H9 (cell line): ENCODE measurements around the gene FAM43A. TPM values are rescaled to one million over a fixed set of nuclear protein-coding genes. Genes with fewer than 3 reads are reported as not detected.

ENCODE experiments used
- DNase-seq: peaks from one replicate; pipeline ENCODE4 v3.0.0-alpha.2; 2017
- H2AFZ ChIP-seq: one replicate; pipeline ENCODE4 v1.6.1; 2013; ENCODE audit warnings: mild to moderate bottlenecking, low read length, control low read depth, moderate library complexity
- H2AK5ac ChIP-seq: 2 replicates; pipeline ENCODE4 v1.6.1; 2013; ENCODE audit warnings: low read length, control low read depth, mixed read lengths; ENCODE audit not compliant: insufficient read length
- H2BK120ac ChIP-seq: one replicate; pipeline ENCODE4 v1.6.1; 2013; ENCODE audit warnings: low read depth, mild to moderate bottlenecking, low read length, control low read depth, inconsistent platforms; ENCODE audit not compliant: poor library complexity, severe bottlenecking
- H2BK12ac ChIP-seq: 2 replicates; pipeline ENCODE4 v1.6.1; 2013; ENCODE audit warnings: low read length, control low read depth, mixed read lengths, low read depth; ENCODE audit not compliant: insufficient read length
- H2BK15ac ChIP-seq: 2 replicates; pipeline ENCODE4 v1.6.1; 2013; ENCODE audit warnings: low read depth, low read length, control low read depth
- H2BK20ac ChIP-seq: one replicate; pipeline ENCODE4 v1.6.1; 2013; ENCODE audit warnings: low read depth, mild to moderate bottlenecking, low read length, control low read depth, inconsistent platforms; ENCODE audit not compliant: poor library complexity, severe bottlenecking
- H2BK5ac ChIP-seq: 2 replicates; pipeline ENCODE4 v1.6.1; 2013; ENCODE audit warnings: low read length, control low read depth, mixed read lengths; ENCODE audit not compliant: insufficient read length
- H3K14ac ChIP-seq: 2 replicates; pipeline ENCODE4 v1.6.1; 2013; ENCODE audit warnings: low read length, control low read depth; ENCODE audit not compliant: insufficient read depth
- H3K18ac ChIP-seq: 2 replicates; pipeline ENCODE4 v1.6.1; 2013; ENCODE audit warnings: low read depth, mild to moderate bottlenecking, mixed read lengths, low read length, control low read depth; ENCODE audit not compliant: insufficient read length
- H3K23ac ChIP-seq: 2 replicates; pipeline ENCODE4 v1.6.1; 2013; ENCODE audit warnings: low read length, control low read depth, mixed read lengths, low read depth; ENCODE audit not compliant: insufficient read length
- H3K23me2 ChIP-seq: 2 replicates; pipeline ENCODE4 v1.6.1; 2013; ENCODE audit warnings: low read depth, mild to moderate bottlenecking, mixed read lengths, low read length, control low read depth; ENCODE audit not compliant: insufficient read length, poor library complexity, severe bottlenecking
- H3K27ac ChIP-seq: 2 replicates; pipeline ENCODE4 v1.5.1; 2013; ENCODE audit warnings: low read length, control low read depth, mixed read lengths, low read depth; ENCODE audit not compliant: insufficient read length
- H3K27me3 ChIP-seq: 2 replicates; pipeline ENCODE4 v1.6.1; 2013; ENCODE audit warnings: low read length, control low read depth, inconsistent platforms; ENCODE audit not compliant: insufficient read depth
- H3K4ac ChIP-seq: 2 replicates; pipeline ENCODE4 v1.6.1; 2013; ENCODE audit warnings: low read depth, mild to moderate bottlenecking, control low read depth, inconsistent platforms, low read length, moderate library complexity
- H3K4me1 ChIP-seq: 2 replicates; pipeline ENCODE4 v1.6.1; 2013; ENCODE audit warnings: low read length, control low read depth, inconsistent platforms; ENCODE audit not compliant: insufficient read depth
- H3K4me2 ChIP-seq: 2 replicates; pipeline ENCODE4 v1.6.1; 2013; ENCODE audit warnings: low read length, control low read depth, mixed read lengths; ENCODE audit not compliant: insufficient read length, insufficient read depth
- H3K56ac ChIP-seq: 2 replicates; pipeline ENCODE4 v1.6.1; 2013; ENCODE audit warnings: low read depth, mild to moderate bottlenecking, mixed read lengths, low read length, control low read depth; ENCODE audit not compliant: insufficient read length
- H3K79me1 ChIP-seq: 2 replicates; pipeline ENCODE4 v1.6.1; 2013; ENCODE audit warnings: low read depth, mild to moderate bottlenecking, moderate library complexity, low read length, control low read depth, inconsistent platforms; ENCODE audit not compliant: insufficient read depth, poor library complexity, severe bottlenecking
- H3K79me2 ChIP-seq: 2 replicates; pipeline ENCODE4 v1.6.1; 2013; ENCODE audit warnings: low read length, control low read depth, inconsistent platforms; ENCODE audit not compliant: insufficient read depth
- H3K9ac ChIP-seq: 2 replicates; pipeline ENCODE4 v1.6.1; 2013; ENCODE audit warnings: low read length, control low read depth, mixed read lengths; ENCODE audit not compliant: insufficient read length; ENCODE audit errors: extremely low read depth
- H3K9me3 ChIP-seq: one replicate; pipeline ENCODE4 v1.6.1; 2013; ENCODE audit warnings: low read depth, low read length, inconsistent platforms; ENCODE audit not compliant: control insufficient read depth
- H3T11ph ChIP-seq: one replicate; pipeline ENCODE4 v1.6.1; 2013; ENCODE audit warnings: mild to moderate bottlenecking, low read length, control low read depth, inconsistent platforms
- H4K20me1 ChIP-seq: one replicate; pipeline ENCODE4 v1.6.1; 2013; ENCODE audit not compliant: control insufficient read depth, insufficient read length, insufficient read depth
- H4K5ac ChIP-seq: 2 replicates; pipeline ENCODE4 v1.6.1; 2013; ENCODE audit warnings: low read depth, mild to moderate bottlenecking, mixed read lengths, low read length, control low read depth; ENCODE audit not compliant: insufficient read length
- H4K8ac ChIP-seq: replicated peaks from 2 replicates; pipeline ENCODE4 v1.6.1; 2013; ENCODE audit warnings: low read length, control low read depth, mixed read lengths, low read depth; ENCODE audit not compliant: insufficient read length
- H4K91ac ChIP-seq: 2 replicates; pipeline ENCODE4 v1.6.1; 2013; ENCODE audit warnings: low read depth, mild to moderate bottlenecking, moderate library complexity, mixed read lengths, low read length, control low read depth; ENCODE audit not compliant: insufficient read length
- H3K27ac Mint-ChIP-seq, 3 experiments: 2 replicates in 2 of 3; 3 replicates in 1 of 3; pipeline ENCODE4 v1.8.0; 2020 to 2021; ENCODE audit warnings: mixed read lengths in 3 of 3, mild to moderate bottlenecking in 1 of 3, moderate library complexity in 1 of 3
- H3K27me3 Mint-ChIP-seq: 2 replicates; pipeline ENCODE4 v1.8.0; 2021; ENCODE audit warnings: low read depth, mild to moderate bottlenecking, moderate library complexity, mixed read lengths
- H3K36me3 Mint-ChIP-seq, 3 experiments: 2 replicates in 2 of 3; 3 replicates in 1 of 3; pipeline ENCODE4 v1.8.0; 2020 to 2021; ENCODE audit warnings: low read depth in 3 of 3, mixed read lengths in 3 of 3; ENCODE audit not compliant: insufficient read depth in 1 of 3
- H3K4me1 Mint-ChIP-seq, 2 experiments: 2 replicates each; pipeline ENCODE4 v1.8.0; 2020; ENCODE audit warnings: mixed read lengths in 2 of 2
- H3K4me3 Mint-ChIP-seq, 2 experiments: 2 replicates in 1 of 2; 3 replicates in 1 of 2; pipeline ENCODE4 v1.8.0; 2020 to 2021; ENCODE audit warnings: mild to moderate bottlenecking in 2 of 2, mixed read lengths in 2 of 2, moderate library complexity in 1 of 2
- H3K9me3 Mint-ChIP-seq, 2 experiments: 2 replicates in 1 of 2; 3 replicates in 1 of 2; pipeline ENCODE4 v1.8.0; 2020; ENCODE audit warnings: mild to moderate bottlenecking in 2 of 2, mixed read lengths in 2 of 2, moderate library complexity in 1 of 2
- WGBS: extraction: QIAGEN DNeasy Blood & Tissue Kit; methylation state at CpG from one replicate; pipeline ENCODE4 v1.1.7; 2013; ENCODE audit warnings: missing lambda C conversion rate, low lambda C conversion rate, mixed read lengths; ENCODE audit not compliant: insufficient read length; ENCODE audit errors: extremely low coverage; 5-methylcytosine and 5-hydroxymethylcytosine counted together
- total RNA-seq: library from RNA; stranded (reverse); gene quantifications from 2 replicates; pipeline ENCODE4 v1.2.1, GENCODE V29; 2021
- TF ChIP-seq, protein P1 (sequence below): fragments of 200-600 bp; sonication (generic); conservative IDR thresholded peaks from 3 replicates; pipeline ENCODE4 v1.8.0; 2021; ENCODE audit warnings: antibody characterized with exemption, mild to moderate bottlenecking

Gene FAM43A
- total RNA-seq, 1 experiment from 2014 or later, result 2.7 TPM

DNA sequence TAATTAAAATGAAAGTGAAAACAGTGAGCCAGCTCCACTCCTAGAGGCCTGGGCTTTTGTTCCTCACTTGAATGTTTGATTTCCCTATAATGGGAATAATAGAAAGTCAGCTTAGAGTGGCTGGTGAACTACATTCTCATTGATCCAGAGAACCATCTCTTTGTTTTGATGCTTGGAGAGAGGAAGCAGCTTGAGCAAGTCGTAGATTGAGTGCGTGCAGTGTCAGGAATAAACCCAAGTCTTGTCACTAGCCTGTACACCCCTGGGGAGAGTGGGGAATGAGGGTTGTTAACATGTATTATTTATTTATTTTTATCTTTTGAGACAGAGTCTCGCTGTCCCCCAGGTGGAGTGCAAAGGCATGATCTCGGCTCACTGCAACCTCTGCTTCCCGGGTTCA lies 12.8 kb upstream of the FAM43A start:
- no peak overlapping the region for H2BK120ac ChIP-seq
- no peak overlapping the region for H4K91ac ChIP-seq
- H4K20me1 ChIP-seq, result no peaks in the 10 kb centered on the region
- H2AK5ac ChIP-seq, result no peak overlapping the region
- no peak overlapping the region for H3K4ac ChIP-seq
- Mint-ChIP-seq H3K27ac (no peak overlapping the region), H3K27me3 (peaks cover 40% of the 10 kb centered on the region), H3K4me3 (peak overlapping the region; percentile 98 to 99), H3K4me1 (peaks cover 9 to 13% of the 10 kb centered on the region in 2 experiments), H3K9me3 (no peaks in the 10 kb centered on the region), H3K36me3 (peaks cover 3 to 16% (median 16%) of the 10 kb centered on the region in 3 experiments; a peak in 6 of 7 replicates)
- H3K23me2 ChIP-seq, result peaks cover 7% of the 10 kb centered on the region
- no peak overlapping the region for H4K5ac ChIP-seq
- no peak overlapping the region for H2AFZ ChIP-seq
- no peak overlapping the region for H2BK12ac ChIP-seq
- no peaks in the 10 kb centered on the region for H3K9me3 ChIP-seq
- H3K27me3 ChIP-seq, result no peaks in the 10 kb centered on the region
- peak overlapping the region; percentile 31 for H3K9ac ChIP-seq
- H2BK5ac ChIP-seq, result no peak overlapping the region
- no peak overlapping the region for H3K27ac ChIP-seq
- no peak overlapping the region for H4K8ac ChIP-seq
- H3K4me1 ChIP-seq, result 0 out of 2 replicates have a peak, but pooled peaks cover 2% of the 10 kb centered on the region
- H3K23ac ChIP-seq, result no peak overlapping the region
- peak overlapping the region; percentile 99 for H3K4me2 ChIP-seq
- H2BK20ac ChIP-seq, result no peak overlapping the region
- H2BK15ac ChIP-seq, result no peak overlapping the region
- no CpG with 5 or more reads among the region's 5 CpGs for WGBS
- DNase-seq, result no peak
- H3K79me1 ChIP-seq, result peaks cover 4% of the 10 kb centered on the region
- peaks cover 12% of the 10 kb centered on the region; the same call in 1 of the 2 replicates for H3K79me2 ChIP-seq
- H3K18ac ChIP-seq, result no peak overlapping the region
- no peak overlapping the region for H3T11ph ChIP-seq
- TF ChIP-seq, protein P1, sequence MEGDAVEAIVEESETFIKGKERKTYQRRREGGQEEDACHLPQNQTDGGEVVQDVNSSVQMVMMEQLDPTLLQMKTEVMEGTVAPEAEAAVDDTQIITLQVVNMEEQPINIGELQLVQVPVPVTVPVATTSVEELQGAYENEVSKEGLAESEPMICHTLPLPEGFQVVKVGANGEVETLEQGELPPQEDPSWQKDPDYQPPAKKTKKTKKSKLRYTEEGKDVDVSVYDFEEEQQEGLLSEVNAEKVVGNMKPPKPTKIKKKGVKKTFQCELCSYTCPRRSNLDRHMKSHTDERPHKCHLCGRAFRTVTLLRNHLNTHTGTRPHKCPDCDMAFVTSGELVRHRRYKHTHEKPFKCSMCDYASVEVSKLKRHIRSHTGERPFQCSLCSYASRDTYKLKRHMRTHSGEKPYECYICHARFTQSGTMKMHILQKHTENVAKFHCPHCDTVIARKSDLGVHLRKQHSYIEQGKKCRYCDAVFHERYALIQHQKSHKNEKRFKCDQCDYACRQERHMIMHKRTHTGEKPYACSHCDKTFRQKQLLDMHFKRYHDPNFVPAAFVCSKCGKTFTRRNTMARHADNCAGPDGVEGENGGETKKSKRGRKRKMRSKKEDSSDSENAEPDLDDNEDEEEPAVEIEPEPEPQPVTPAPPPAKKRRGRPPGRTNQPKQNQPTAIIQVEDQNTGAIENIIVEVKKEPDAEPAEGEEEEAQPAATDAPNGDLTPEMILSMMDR, result no peak
- no peak overlapping the region for H3K14ac ChIP-seq
- H3K56ac ChIP-seq, result no peak overlapping the region
